Activated T-cell treated with anti-CD3 and anti-CD28 coated beads for 24 hours (primary cell): ENCODE measurements around the gene SLC30A2.

Source experiments
- DNase-seq: peaks from one replicate; pipeline ENCODE4 v3.0.0-alpha.2; 2020; ENCODE audit warnings: low read depth

The SLC30A2 gene

GRCh38 chr1:25996966-25997827 is 48.7 kb downstream of the SLC30A2 start:
- DNase-seq, result no peak

- DNase-seq, result no peak
Observed at GRCh38 chr1:25994402-25995150, 51.3 kb downstream of the SLC30A2 start.

GRCh38 chr1:25993197-25993951 is 52.5 kb downstream of the SLC30A2 start:
- DNase-seq, result no peak

GRCh38 chr1:25992689-25993171 is 53.2 kb downstream of the SLC30A2 start:
- DNase-seq, result no peak

- DNase-seq, result no peak
Observed at GRCh38 chr1:25991937-25992688, 53.8 kb downstream of the SLC30A2 start.

- DNase-seq, result peak; percentile 37
Observed at GRCh38 chr1:25990702-25991395, 55.1 kb downstream of the SLC30A2 start.

GRCh38 chr1:25990251-25990650 is 55.7 kb downstream of the SLC30A2 start:
- no peak for DNase-seq

- DNase-seq, result no peak
Observed at GRCh38 chr1:25989440-25990234, 56.3 kb downstream of the SLC30A2 start.

- DNase-seq, result no peak
Observed at GRCh38 chr1:25987951-25988350, 58.0 kb downstream of the SLC30A2 start.
